NCI-H1694 (cell line): Measurements from ENCODE around the gene SSTR3.

ENCODE experiments used
- DNase-seq: peaks from one replicate; lab custom pipeline; 2025; lab: John Stamatoyannopoulos, UW

SSTR3 gene

GRCh38 chr22:37229012-37229804 lies 16.9 kb upstream of the SSTR3 start:
- DNase-seq, result no peak

GRCh38 chr22:37228106-37229011 lies 16.1 kb upstream of the SSTR3 start:
- no peak for DNase-seq

- no peak for DNase-seq
These were observed 14.2 kb upstream of the SSTR3 start for GRCh38 chr22:37226514-37226913.

GRCh38 chr22:37226087-37226486 lies 13.8 kb upstream of the SSTR3 start:
- DNase-seq, result no peak

- peak; percentile 55 for DNase-seq
These were observed 13.2 kb upstream of the SSTR3 start for GRCh38 chr22:37225481-37225880.

- DNase-seq, result no peak
These were observed 12.6 kb upstream of the SSTR3 start for GRCh38 chr22:37224757-37225420.

GRCh38 chr22:37223965-37224551 lies 11.8 kb upstream of the SSTR3 start:
- DNase-seq, result no peak

- no peak for DNase-seq
These were observed 10.2 kb upstream of the SSTR3 start for GRCh38 chr22:37222440-37222971.

- no peak for DNase-seq
These were observed 9.4 kb upstream of the SSTR3 start for GRCh38 chr22:37221424-37222333.

GRCh38 chr22:37220543-37220981 lies 8.3 kb upstream of the SSTR3 start:
- DNase-seq, result no peak

GRCh38 chr22:37219533-37219932 lies 7.3 kb upstream of the SSTR3 start:
- DNase-seq, result no peak

GRCh38 chr22:37218771-37219411 lies 6.6 kb upstream of the SSTR3 start:
- DNase-seq, result no peak

- no peak for DNase-seq
These were observed 6.1 kb upstream of the SSTR3 start for GRCh38 chr22:37218399-37218770.

- no peak for DNase-seq
These were observed 3.6 kb upstream of the SSTR3 start for GRCh38 chr22:37215890-37216289.

GRCh38 chr22:37214731-37215030 lies 2.4 kb upstream of the SSTR3 start:
- DNase-seq, result no peak

GRCh38 chr22:37213941-37214730 lies 1.9 kb upstream of the SSTR3 start:
- no peak for DNase-seq

GRCh38 chr22:37213218-37213855 lies 1.1 kb upstream of the SSTR3 start:
- no peak for DNase-seq

GRCh38 chr22:37211866-37212173 lies 457 bp downstream of the SSTR3 start:
- no peak for DNase-seq

- no peak for DNase-seq
These were observed 1.0 kb downstream of the SSTR3 start for GRCh38 chr22:37211075-37211865.
